ENCODE results near the gene CD37.

DNA sequence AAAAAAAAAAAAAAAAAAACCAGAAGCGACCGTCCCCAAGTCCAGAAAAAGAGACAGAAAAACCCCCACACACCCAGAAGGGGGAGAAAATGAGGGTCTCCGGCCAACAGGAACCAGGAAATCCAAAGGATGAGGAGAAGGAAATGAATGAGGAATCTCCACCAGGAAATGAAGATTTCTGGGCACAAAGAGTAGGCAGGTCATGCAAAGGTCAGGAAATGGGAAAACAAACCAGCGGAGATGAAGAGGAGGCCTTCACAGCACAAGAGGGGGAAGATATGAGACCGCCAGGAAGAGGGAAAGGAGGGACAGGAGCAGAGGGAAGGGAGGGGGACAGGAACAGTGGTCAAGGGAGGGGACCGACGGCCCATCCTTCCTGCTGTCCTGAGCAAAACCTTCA, 21.2 kb downstream of the CD37 start:
- TF ChIP-seq POLR2AphosphoS5 (IDR thresholded peaks at IDR 0.05; ENCODE audit: low read depth), result no peak
- TF ChIP-seq, protein P1, sequence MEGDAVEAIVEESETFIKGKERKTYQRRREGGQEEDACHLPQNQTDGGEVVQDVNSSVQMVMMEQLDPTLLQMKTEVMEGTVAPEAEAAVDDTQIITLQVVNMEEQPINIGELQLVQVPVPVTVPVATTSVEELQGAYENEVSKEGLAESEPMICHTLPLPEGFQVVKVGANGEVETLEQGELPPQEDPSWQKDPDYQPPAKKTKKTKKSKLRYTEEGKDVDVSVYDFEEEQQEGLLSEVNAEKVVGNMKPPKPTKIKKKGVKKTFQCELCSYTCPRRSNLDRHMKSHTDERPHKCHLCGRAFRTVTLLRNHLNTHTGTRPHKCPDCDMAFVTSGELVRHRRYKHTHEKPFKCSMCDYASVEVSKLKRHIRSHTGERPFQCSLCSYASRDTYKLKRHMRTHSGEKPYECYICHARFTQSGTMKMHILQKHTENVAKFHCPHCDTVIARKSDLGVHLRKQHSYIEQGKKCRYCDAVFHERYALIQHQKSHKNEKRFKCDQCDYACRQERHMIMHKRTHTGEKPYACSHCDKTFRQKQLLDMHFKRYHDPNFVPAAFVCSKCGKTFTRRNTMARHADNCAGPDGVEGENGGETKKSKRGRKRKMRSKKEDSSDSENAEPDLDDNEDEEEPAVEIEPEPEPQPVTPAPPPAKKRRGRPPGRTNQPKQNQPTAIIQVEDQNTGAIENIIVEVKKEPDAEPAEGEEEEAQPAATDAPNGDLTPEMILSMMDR (conservative IDR thresholded peaks at IDR 0.05; ENCODE audit: low read depth in 2 of 2), result no peak
- TF ChIP-seq, protein P2, sequence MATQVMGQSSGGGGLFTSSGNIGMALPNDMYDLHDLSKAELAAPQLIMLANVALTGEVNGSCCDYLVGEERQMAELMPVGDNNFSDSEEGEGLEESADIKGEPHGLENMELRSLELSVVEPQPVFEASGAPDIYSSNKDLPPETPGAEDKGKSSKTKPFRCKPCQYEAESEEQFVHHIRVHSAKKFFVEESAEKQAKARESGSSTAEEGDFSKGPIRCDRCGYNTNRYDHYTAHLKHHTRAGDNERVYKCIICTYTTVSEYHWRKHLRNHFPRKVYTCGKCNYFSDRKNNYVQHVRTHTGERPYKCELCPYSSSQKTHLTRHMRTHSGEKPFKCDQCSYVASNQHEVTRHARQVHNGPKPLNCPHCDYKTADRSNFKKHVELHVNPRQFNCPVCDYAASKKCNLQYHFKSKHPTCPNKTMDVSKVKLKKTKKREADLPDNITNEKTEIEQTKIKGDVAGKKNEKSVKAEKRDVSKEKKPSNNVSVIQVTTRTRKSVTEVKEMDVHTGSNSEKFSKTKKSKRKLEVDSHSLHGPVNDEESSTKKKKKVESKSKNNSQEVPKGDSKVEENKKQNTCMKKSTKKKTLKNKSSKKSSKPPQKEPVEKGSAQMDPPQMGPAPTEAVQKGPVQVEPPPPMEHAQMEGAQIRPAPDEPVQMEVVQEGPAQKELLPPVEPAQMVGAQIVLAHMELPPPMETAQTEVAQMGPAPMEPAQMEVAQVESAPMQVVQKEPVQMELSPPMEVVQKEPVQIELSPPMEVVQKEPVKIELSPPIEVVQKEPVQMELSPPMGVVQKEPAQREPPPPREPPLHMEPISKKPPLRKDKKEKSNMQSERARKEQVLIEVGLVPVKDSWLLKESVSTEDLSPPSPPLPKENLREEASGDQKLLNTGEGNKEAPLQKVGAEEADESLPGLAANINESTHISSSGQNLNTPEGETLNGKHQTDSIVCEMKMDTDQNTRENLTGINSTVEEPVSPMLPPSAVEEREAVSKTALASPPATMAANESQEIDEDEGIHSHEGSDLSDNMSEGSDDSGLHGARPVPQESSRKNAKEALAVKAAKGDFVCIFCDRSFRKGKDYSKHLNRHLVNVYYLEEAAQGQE (IDR thresholded peaks at IDR 0.05; ENCODE audit: unreplicated experiment), result no peak
- TF ChIP-seq, protein P3, sequence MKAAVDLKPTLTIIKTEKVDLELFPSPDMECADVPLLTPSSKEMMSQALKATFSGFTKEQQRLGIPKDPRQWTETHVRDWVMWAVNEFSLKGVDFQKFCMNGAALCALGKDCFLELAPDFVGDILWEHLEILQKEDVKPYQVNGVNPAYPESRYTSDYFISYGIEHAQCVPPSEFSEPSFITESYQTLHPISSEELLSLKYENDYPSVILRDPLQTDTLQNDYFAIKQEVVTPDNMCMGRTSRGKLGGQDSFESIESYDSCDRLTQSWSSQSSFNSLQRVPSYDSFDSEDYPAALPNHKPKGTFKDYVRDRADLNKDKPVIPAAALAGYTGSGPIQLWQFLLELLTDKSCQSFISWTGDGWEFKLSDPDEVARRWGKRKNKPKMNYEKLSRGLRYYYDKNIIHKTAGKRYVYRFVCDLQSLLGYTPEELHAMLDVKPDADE (IDR thresholded peaks at IDR 0.05), result no peak
- no peak for TF ChIP-seq EZH2phosphoT487 (IDR thresholded peaks at IDR 0.05; ENCODE audit: unreplicated experiment)

Data from GM23338 (cell line).